DOHH2 (cell line): ENCODE results near the gene SIRT7.

Source experiments
- H3F3A ChIP-seq: fragments of 200-600 bp; sonication (generic), shearing (Covaris generic); 2 replicates; pipeline ENCODE4 v1.6.0; 2016; ENCODE audit warnings: antibody characterized with exemption, mild to moderate bottlenecking; ENCODE audit not compliant: control insufficient read depth, insufficient read depth
- H3K27ac ChIP-seq: fragments of 200-600 bp; sonication (generic); 2 replicates; pipeline ENCODE4 v1.5.1; 2014; ENCODE audit warnings: low read depth, mild to moderate bottlenecking, low read length, moderate library complexity
- H3K27me3 ChIP-seq: fragments of 200-600 bp; sonication (generic); 2 replicates; pipeline ENCODE4 v1.6.1; 2014; ENCODE audit warnings: mild to moderate bottlenecking, low read length, mixed read lengths; ENCODE audit not compliant: control insufficient read depth
- H3K36me3 ChIP-seq: fragments of 200-600 bp; sonication (generic); 2 replicates; pipeline ENCODE4 v1.6.1; 2014; ENCODE audit warnings: mild to moderate bottlenecking, low read length, moderate library complexity, mixed read lengths; ENCODE audit not compliant: control insufficient read depth
- H3K4me1 ChIP-seq: fragments of 200-600 bp; sonication (generic); 2 replicates; pipeline ENCODE4 v1.6.1; 2014; ENCODE audit warnings: mild to moderate bottlenecking, low read length, mixed read lengths; ENCODE audit not compliant: control insufficient read depth
- H3K4me2 ChIP-seq: fragments of 200-600 bp; sonication (generic); 2 replicates; pipeline ENCODE4 v1.6.0; 2014; ENCODE audit warnings: mild to moderate bottlenecking, low read length, moderate library complexity
- H3K4me3 ChIP-seq: fragments of 200-600 bp; sonication (generic); 2 replicates; pipeline ENCODE4 v1.5.1; 2014; ENCODE audit warnings: mild to moderate bottlenecking, low read length, mixed read lengths
- H3K79me2 ChIP-seq: fragments of 200-600 bp; sonication (generic); 2 replicates; pipeline ENCODE4 v1.6.1; 2014; ENCODE audit warnings: mild to moderate bottlenecking, low read length, mixed read lengths; ENCODE audit not compliant: control insufficient read depth
- H3K9me2 ChIP-seq: fragments of 200-600 bp; sonication (generic); replicated peaks from 2 replicates; pipeline ENCODE4 v1.6.1; 2014; ENCODE audit warnings: mild to moderate bottlenecking, low read length, mixed read lengths; ENCODE audit not compliant: control insufficient read depth
- H3K9me3 ChIP-seq: fragments of 200-600 bp; sonication (generic); 2 replicates; pipeline ENCODE4 v1.6.1; 2014; ENCODE audit warnings: antibody characterized with exemption, low read length, mixed read lengths; ENCODE audit not compliant: control insufficient read depth, insufficient read depth
- H4K20me1 ChIP-seq: fragments of 200-600 bp; sonication (generic); 2 replicates; pipeline ENCODE4 v1.6.0; 2014; ENCODE audit warnings: low read depth, mild to moderate bottlenecking, antibody characterized with exemption, low read length, moderate library complexity; ENCODE audit not compliant: control insufficient read depth, insufficient read depth
- CTCF ChIP-seq: fragments of 200-600 bp; sonication (generic); IDR thresholded peaks from one replicate; pipeline ENCODE4 v1.5.1; 2014; ENCODE audit warnings: antibody characterized with exemption, mild to moderate bottlenecking, low read depth, low read length; ENCODE audit not compliant: poor library complexity, severe bottlenecking
- EZH2phosphoT487 ChIP-seq: fragments of 200-600 bp; sonication (generic); IDR thresholded peaks from 2 replicates; pipeline ENCODE4 v1.6.1; 2017; ENCODE audit warnings: borderline replicate concordance, mild to moderate bottlenecking, antibody characterized with exemption, low read length, moderate library complexity, mixed read lengths

The SIRT7 gene

GRCh38 chr17:81909231-81909630 lies 8.7 kb downstream of the SIRT7 start:
- Histone ChIP-seq H4K20me1 (peaks cover 2% of the 10 kb centered on the region; the same call in 1 of the 2 replicates), H3K27me3 (no peaks in the 10 kb centered on the region), H3K4me2 (peak overlapping the region; percentile 93; the same call in 1 of the 2 replicates), H3K9me3 (no peaks in the 10 kb centered on the region), H3K4me1 (peaks cover 17% of the 10 kb centered on the region), H3F3A (peaks cover 10% of the 10 kb centered on the region), H3K9me2 (no peaks in the 10 kb centered on the region), H3K27ac (no peak overlapping the region), H3K79me2 (peaks cover 17% of the 10 kb centered on the region), H3K36me3 (peaks cover 71% of the 10 kb centered on the region), H3K4me3 (no peak overlapping the region)
- TF ChIP-seq EZH2phosphoT487 (no peak), CTCF (no peak)

GRCh38 chr17:81908793-81909192 lies 9.2 kb downstream of the SIRT7 start:
- Histone ChIP-seq H3K79me2 (peaks cover 17% of the 10 kb centered on the region), H3K4me2 (no peak overlapping the region), H3F3A (peaks cover 10% of the 10 kb centered on the region), H3K9me2 (no peaks in the 10 kb centered on the region), H3K9me3 (no peaks in the 10 kb centered on the region), H3K27me3 (no peaks in the 10 kb centered on the region), H3K4me3 (no peak overlapping the region), H4K20me1 (no peaks in the 10 kb centered on the region; the same call in 1 of the 2 replicates), H3K36me3 (peaks cover 71% of the 10 kb centered on the region), H3K27ac (no peak overlapping the region), H3K4me1 (peaks cover 17% of the 10 kb centered on the region)
- no peak for TF ChIP-seq EZH2phosphoT487
- TF ChIP-seq CTCF, result no peak

- H3K27ac ChIP-seq, result no peak overlapping the region
- no peaks in the 10 kb centered on the region for H3K27me3 ChIP-seq
- no peaks in the 10 kb centered on the region; the same call in 1 of the 2 replicates for H4K20me1 ChIP-seq
- no peaks in the 10 kb centered on the region for H3K9me2 ChIP-seq
- peaks cover 17% of the 10 kb centered on the region for H3K79me2 ChIP-seq
- peaks cover 17% of the 10 kb centered on the region for H3K4me1 ChIP-seq
- H3K4me2 ChIP-seq, result no peak overlapping the region
- no peak overlapping the region for H3K4me3 ChIP-seq
- TF ChIP-seq EZH2phosphoT487, result no peak
- TF ChIP-seq CTCF, result peak; percentile 37
- H3F3A ChIP-seq, result peaks cover 6% of the 10 kb centered on the region; the same call in 1 of the 2 replicates
- no peaks in the 10 kb centered on the region for H3K9me3 ChIP-seq
- H3K36me3 ChIP-seq, result peaks cover 63% of the 10 kb centered on the region
Measured at GRCh38 chr17:81907219-81908145, 10.5 kb downstream of the SIRT7 start.
